HL-60/S4 treated with retinoic acid at 250 ng/mL for 4 days and 3 days (cell line): ENCODE measurements around the gene KDM4B.

Experiments
- in situ Hi-C: fragments of 300-500 bp; cut with MboI; formaldehyde crosslinking; loops from 2 replicates; pipeline ENCODE4 v1.7.0; 2022; ENCODE audit warnings: low sequenced_read_pairs

KDM4B gene

GRCh38 chr19:5085566-5085965 lies 116.7 kb downstream of the KDM4B start:
- in situ Hi-C loops, result no loop called here

GRCh38 chr19:5086230-5086629 lies 117.3 kb downstream of the KDM4B start:
- in situ Hi-C loops, result no loop called here

- in situ Hi-C loops, result no loop called here
Observed at GRCh38 chr19:5086725-5087439, 118.0 kb downstream of the KDM4B start.

GRCh38 chr19:5089283-5089682 lies 120.4 kb downstream of the KDM4B start:
- in situ Hi-C loops, result no loop called here

GRCh38 chr19:5090465-5091017 lies 121.6 kb downstream of the KDM4B start:
- in situ Hi-C loops, result no loop called here

GRCh38 chr19:5091018-5091683 lies 122.2 kb downstream of the KDM4B start:
- in situ Hi-C loops, result no loop called here

- in situ Hi-C loops, result no loop called here
Observed at GRCh38 chr19:5091684-5092480, 123.0 kb downstream of the KDM4B start.

- in situ Hi-C loops, result no loop called here
Observed at GRCh38 chr19:5092481-5092843, 123.5 kb downstream of the KDM4B start.

- in situ Hi-C loops, result no loop called here
Observed at GRCh38 chr19:5093297-5093928, 124.5 kb downstream of the KDM4B start.

- in situ Hi-C loops, result no loop called here
Observed at GRCh38 chr19:5093948-5094718, 125.2 kb downstream of the KDM4B start.

GRCh38 chr19:5094768-5095567 lies 126.1 kb downstream of the KDM4B start:
- in situ Hi-C loops, result no loop called here

- in situ Hi-C loops, result no loop called here
Observed at GRCh38 chr19:5095568-5095850, 126.6 kb downstream of the KDM4B start.

- in situ Hi-C loops, result no loop called here
Observed at GRCh38 chr19:5096536-5096935, 127.6 kb downstream of the KDM4B start.

- in situ Hi-C loops, result no loop called here
Observed at GRCh38 chr19:5097331-5097930, 128.5 kb downstream of the KDM4B start.

GRCh38 chr19:5097959-5098623 lies 129.2 kb downstream of the KDM4B start:
- in situ Hi-C loops, result no loop called here

GRCh38 chr19:5098646-5099045 lies 129.7 kb downstream of the KDM4B start:
- in situ Hi-C loops, result no loop called here

- in situ Hi-C loops, result no loop called here
Observed at GRCh38 chr19:5099701-5100221, 130.8 kb downstream of the KDM4B start.

GRCh38 chr19:5101871-5102270 lies 133.0 kb downstream of the KDM4B start:
- in situ Hi-C loops, result no loop called here

GRCh38 chr19:5102520-5102919 lies 133.6 kb downstream of the KDM4B start:
- in situ Hi-C loops, result no loop called here
